ENCODE measurements around the gene CCDC183. TPM values are rescaled to one million over a fixed set of nuclear protein-coding genes. Genes with fewer than 3 reads are reported as not detected.

CCDC183 gene
- total RNA-seq, 1 donor: not detected

DNA sequence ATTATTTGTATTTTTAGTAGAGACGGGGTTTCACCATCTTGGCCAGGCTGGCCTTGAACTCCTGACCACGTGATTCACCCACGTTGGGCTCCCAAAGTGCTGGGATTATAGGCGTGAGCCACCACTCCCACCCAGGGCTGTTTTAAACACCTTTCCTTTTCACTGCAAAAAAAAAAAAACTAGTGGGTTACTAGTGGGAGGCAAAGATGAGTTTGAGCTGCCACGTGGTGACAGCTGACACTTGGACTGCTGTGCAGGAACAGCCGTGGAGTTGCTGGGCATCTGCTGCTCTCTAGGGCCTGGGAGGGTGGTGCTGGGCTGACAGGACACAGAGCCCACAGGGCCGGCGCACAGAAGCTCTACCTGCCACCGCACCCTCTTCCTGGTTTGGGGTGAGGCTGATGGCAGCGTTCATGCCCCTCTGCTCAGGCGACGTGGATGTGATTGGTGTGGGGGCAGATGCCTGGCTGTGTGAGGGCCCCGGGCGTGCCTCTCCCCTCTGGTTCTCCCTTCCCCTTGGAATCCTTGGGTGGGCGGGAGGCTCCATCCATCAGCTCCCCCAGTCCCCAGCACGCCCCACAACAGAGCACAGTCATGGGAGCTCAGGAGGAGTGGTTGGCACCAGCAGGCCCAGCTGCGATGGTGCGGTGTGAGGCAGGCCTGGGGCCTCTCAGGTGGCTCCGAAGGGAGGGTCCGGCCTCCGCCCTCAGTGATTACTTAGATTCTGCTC, 28.5 kb downstream of the CCDC183 start:
- DNase-seq (ENCODE audit: low read depth): no peak
- H3K4me3 ChIP-seq (ENCODE audit: low read depth, low read length): no peak overlapping the region

DNA sequence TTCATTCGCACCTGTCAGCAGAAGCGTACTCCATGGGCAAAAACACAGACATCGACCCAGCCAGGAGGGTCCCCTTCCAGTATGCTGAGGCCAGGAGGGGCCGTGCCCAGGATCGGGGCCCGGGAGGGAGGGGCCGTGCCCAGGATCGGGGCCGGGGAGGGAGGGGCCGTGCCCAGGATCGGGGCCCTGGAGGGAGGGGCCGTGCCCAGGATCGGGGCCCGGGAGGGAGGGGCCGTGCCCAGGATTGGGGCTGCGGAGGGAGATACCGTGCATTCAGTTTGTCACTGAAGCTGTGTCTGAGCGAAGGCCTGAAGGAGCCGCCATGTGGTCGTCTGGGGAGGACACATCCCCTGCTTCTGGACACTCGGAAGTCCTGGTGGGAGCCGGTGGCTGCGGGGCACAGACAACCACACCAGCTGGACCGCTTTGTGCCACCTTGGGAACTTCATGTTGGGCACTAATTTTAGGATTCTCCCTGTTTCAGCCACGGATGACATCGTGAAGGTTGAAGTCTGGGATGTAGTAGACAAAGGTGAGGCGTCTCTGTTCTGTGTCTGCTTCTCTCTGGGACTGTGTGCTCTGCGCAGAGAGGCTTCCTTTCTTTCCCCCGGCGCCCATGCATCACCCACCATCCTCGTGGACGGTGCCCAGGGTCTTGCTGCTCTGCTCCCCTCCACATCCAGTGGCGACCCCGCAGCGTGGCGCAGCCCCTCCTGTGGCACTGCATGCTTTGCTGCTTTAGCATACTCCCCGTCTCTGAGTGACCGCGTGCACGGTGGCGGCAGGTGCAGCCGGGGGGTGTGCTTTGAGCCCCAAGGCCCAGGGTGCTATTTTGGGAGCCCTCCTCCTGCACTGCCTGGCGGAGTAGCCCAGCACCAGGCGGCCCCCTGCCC, 29.4 kb downstream of the CCDC183 start:
- no peak for DNase-seq (ENCODE audit: low read depth)
- TF ChIP-seq, protein P1, sequence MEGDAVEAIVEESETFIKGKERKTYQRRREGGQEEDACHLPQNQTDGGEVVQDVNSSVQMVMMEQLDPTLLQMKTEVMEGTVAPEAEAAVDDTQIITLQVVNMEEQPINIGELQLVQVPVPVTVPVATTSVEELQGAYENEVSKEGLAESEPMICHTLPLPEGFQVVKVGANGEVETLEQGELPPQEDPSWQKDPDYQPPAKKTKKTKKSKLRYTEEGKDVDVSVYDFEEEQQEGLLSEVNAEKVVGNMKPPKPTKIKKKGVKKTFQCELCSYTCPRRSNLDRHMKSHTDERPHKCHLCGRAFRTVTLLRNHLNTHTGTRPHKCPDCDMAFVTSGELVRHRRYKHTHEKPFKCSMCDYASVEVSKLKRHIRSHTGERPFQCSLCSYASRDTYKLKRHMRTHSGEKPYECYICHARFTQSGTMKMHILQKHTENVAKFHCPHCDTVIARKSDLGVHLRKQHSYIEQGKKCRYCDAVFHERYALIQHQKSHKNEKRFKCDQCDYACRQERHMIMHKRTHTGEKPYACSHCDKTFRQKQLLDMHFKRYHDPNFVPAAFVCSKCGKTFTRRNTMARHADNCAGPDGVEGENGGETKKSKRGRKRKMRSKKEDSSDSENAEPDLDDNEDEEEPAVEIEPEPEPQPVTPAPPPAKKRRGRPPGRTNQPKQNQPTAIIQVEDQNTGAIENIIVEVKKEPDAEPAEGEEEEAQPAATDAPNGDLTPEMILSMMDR (IDR thresholded peaks at IDR 0.05; ENCODE audit: insufficient read depth, low read length): no peak
- no peak overlapping the region for H3K4me3 ChIP-seq (ENCODE audit: low read depth, low read length)

More for the DNA sequence above, 28.5 kb downstream of the CCDC183 start:
- TF ChIP-seq, protein P1 (IDR thresholded peaks at IDR 0.05; ENCODE audit: insufficient read depth, low read length): no peak

DNA sequence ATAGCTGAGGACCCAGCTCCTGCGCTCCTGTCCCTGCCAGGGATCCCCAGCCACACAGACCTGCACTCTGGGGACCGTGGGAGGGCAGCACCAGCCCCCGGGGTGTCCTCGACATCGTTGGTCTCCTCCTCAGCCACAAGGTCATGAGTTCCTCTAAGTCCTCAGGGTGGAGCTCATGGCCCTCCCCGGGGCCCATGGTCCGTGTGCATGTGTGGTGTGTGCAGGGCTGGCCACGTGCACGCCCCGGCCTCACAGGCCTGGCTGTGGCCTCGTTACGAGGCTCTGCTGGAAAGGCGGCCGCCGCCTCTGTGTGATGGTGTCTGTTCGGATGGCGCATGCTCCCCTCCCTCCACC, 30.0 kb downstream of the CCDC183 start:
- TF ChIP-seq, protein P1 (IDR thresholded peaks at IDR 0.05; ENCODE audit: insufficient read depth, low read length): no peak
- H3K4me3 ChIP-seq (ENCODE audit: low read depth, low read length): no peak overlapping the region
- DNase-seq (ENCODE audit: low read depth): no peak

DNA sequence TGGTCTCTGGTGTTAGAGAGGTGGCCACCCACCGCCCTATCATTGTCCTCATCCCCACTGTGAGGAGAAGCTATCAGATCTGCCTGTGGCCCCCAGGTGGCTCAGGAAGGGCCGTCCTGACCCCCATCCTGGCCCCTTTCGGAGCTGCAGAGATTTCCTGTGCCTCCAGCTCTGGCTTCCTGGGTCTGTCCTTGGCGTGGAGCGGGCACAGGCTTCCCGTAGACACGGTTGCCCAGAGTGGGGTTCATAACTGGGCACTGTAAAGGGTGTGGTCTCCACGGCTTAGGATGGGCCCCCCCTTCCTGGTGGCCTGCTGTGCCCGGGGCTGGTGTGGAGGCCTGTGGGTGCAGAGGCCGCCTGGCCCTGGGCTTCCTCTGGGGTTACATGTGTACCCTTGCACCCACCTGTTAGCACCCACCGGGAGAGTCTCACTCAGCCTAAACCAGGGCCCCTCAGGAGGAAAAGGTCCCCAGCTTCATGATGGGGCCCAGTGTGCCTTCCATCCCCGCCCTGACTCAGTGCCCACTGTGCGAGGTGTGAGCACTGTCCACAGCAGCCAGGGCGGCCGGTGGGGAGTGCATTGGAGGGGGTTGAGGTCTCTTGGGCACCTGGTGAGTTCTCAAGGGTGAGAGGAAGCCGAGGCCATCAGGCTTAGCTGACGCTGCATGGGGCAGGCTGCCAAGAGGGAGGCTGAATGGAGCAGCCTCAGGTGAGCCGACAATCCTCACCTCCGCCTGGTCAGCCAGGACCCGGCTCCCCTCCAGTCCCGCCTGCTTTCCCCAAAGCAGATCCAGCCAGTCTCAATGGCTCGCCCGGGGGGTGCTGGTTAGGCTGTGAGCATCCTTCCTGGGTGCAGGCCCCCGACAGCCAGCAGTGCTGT, 30.8 kb downstream of the CCDC183 start:
- no peak for DNase-seq (ENCODE audit: low read depth)
- TF ChIP-seq, protein P1 (IDR thresholded peaks at IDR 0.05; ENCODE audit: insufficient read depth, low read length): no peak
- no peak overlapping the region for H3K4me3 ChIP-seq (ENCODE audit: low read depth, low read length)

DNA sequence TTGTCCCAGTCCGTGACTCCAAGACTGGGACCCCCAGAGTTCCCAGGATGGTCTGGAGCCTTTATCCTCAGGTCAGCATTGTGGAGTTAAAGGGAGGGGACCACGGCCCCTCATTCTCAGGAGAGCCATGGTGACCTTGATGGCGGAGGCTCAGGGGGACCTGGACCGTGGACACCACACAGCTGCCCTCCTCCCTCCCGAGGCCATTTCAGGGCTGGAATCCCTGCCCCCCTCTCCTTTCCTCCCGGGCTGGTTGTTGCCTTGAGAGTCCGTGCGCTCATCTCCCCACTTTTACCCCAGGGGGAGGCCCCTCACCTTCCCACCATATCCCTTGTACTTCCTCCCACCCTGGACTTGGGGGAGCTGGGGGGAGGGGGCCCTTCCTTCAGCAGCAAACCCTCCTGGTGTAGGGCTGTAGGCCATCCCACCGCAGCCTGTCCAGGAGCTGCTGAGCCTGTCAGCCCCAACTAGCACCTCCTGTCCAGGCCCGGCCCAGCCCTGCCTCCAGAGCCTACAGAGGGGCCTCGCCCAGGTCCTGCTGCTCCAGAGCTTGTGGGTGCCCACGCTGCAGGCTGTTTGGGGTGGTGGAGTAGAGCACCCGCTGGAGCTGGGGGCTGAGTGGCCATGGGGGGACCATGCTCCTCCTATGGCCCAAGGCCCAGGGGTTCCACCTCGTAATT, 31.8 kb downstream of the CCDC183 start:
- no peak for DNase-seq (ENCODE audit: low read depth)
- no peak overlapping the region for H3K4me3 ChIP-seq (ENCODE audit: low read depth, low read length)
- TF ChIP-seq, protein P1 (IDR thresholded peaks at IDR 0.05; ENCODE audit: insufficient read depth, low read length): no peak

All from fibroblast of the aortic adventitia (primary cell).